22Rv1 (cell line): ENCODE data around the gene PARVB.

ENCODE experiments used
- ZFX ChIP-seq: fragments of 450-650 bp; IDR thresholded peaks from 2 replicates; pipeline ENCODE4 v1.6.1; 2017; ENCODE audit warnings: antibody characterized with exemption, borderline replicate concordance
- TF ChIP-seq, protein P1 (sequence below): fragments of 450-650 bp; IDR thresholded peaks from 2 replicates; pipeline ENCODE4 v1.5.1; 2017; ENCODE audit warnings: mild to moderate bottlenecking

DNA sequence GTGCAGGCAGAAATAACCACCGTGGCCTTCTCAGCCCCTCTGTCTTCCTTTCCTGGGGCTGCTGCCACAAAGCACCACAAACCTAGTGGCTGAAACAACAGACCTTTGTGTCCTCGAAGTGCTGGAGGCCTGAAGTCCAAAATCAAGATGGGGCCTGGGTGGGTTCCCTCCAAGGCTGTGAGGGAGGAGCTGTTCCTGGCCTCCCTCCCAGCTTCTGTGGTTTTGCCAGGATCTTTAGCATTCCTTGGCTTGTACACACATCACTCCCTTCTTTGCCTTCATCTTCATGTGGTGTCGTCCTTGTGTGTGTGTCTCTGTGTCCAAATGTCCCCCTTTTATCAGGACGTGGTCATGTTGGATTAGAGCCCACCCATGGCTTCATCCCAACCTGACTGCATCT, 127.6 kb downstream of the PARVB start:
- TF ChIP-seq, protein P1, sequence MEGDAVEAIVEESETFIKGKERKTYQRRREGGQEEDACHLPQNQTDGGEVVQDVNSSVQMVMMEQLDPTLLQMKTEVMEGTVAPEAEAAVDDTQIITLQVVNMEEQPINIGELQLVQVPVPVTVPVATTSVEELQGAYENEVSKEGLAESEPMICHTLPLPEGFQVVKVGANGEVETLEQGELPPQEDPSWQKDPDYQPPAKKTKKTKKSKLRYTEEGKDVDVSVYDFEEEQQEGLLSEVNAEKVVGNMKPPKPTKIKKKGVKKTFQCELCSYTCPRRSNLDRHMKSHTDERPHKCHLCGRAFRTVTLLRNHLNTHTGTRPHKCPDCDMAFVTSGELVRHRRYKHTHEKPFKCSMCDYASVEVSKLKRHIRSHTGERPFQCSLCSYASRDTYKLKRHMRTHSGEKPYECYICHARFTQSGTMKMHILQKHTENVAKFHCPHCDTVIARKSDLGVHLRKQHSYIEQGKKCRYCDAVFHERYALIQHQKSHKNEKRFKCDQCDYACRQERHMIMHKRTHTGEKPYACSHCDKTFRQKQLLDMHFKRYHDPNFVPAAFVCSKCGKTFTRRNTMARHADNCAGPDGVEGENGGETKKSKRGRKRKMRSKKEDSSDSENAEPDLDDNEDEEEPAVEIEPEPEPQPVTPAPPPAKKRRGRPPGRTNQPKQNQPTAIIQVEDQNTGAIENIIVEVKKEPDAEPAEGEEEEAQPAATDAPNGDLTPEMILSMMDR, result no peak
- no peak for TF ChIP-seq ZFX
